Heart left ventricle (tissue), 16 donors: ENCODE results near the gene ZMAT1. TPM values are rescaled to one million over a fixed set of nuclear protein-coding genes. Genes with fewer than 3 reads are reported as not detected.

ENCODE experiments used
- ATAC-seq, 4 donors: fragments of 200-7000 bp; cut with Tn5 transposase; one replicate each; pipeline ENCODE4 v1.9.1; 2020 to 2022; ENCODE audit warnings: moderate library complexity in 4 of 4, mild to moderate bottlenecking in 3 of 4, moderate number of reproducible peaks in 1 of 4
- DNase-seq, 5 donors: peaks; one replicate each; pipeline ENCODE4 v3.0.0-alpha.2; 2020
- H3K27ac ChIP-seq, 12 donors: fragments of 200-600 bp; sonication (generic) in 4 of 12; one replicate each; pipeline versions ENCODE4 v1.5.0 to v1.8.0; 2016 to 2022; ENCODE audit warnings: mild to moderate bottlenecking in 2 of 12
- H3K27me3 ChIP-seq, 9 donors: fragments of 200-600 bp; sonication (generic) in 2 of 9; one replicate each; pipeline versions ENCODE4 v1.5.1 to v1.8.0; 2016 to 2022; ENCODE audit warnings: mild to moderate bottlenecking in 3 of 9
- H3K36me3 ChIP-seq, 9 donors: fragments of 200-600 bp; sonication (generic) in 2 of 9; one replicate each; pipeline versions ENCODE4 v1.5.0 to v1.8.0; 2018 to 2022; ENCODE audit warnings: mild to moderate bottlenecking in 2 of 9
- H3K4me1 ChIP-seq, 12 donors: fragments of 200-600 bp; sonication (generic) in 4 of 12; one replicate each; pipeline versions ENCODE4 v1.5.0 to v1.8.0; 2016 to 2022; ENCODE audit warnings: mild to moderate bottlenecking in 3 of 12
- H3K4me3 ChIP-seq, 12 donors: fragments of 200-600 bp; sonication (generic) in 4 of 12; one replicate each; pipeline versions ENCODE4 v1.5.0 to v1.8.0; 2017 to 2022; ENCODE audit warnings: mild to moderate bottlenecking in 9 of 12, moderate library complexity in 4 of 12
- H3K9me3 ChIP-seq, 12 donors: fragments of 200-600 bp; sonication (generic) in 4 of 12; one replicate each; pipeline versions ENCODE4 v1.5.0 to v1.8.0; 2016 to 2022; ENCODE audit warnings: mild to moderate bottlenecking in 1 of 12
- POLR2A ChIP-seq, 2 donors: fragments of 450-650 bp; IDR thresholded peaks; one replicate each; pipeline ENCODE4 v1.6.1; 2017; ENCODE audit warnings: antibody characterized with exemption in 2 of 2, mild to moderate bottlenecking in 2 of 2, moderate library complexity in 2 of 2
- WGBS, 4 donors: extraction: QIAGEN DNeasy Blood & Tissue Kit in 2 of 4; methylation state at CpG; one replicate each; pipeline versions ENCODE4 v1.1.5 to v1.1.7; 2013 to 2018; 5-methylcytosine and 5-hydroxymethylcytosine counted together
- intact Hi-C, 10 donors: fragments of 100-400 bp; cut with DNase I; formaldehyde crosslinking; loops; one replicate each; pipeline versions ENCODE4 v1.11.1 to v1.14.2; 2022
- polyA plus RNA-seq, 2 donors: library from polyadenylated mRNA; stranded (reverse); fragments of 200-250 nt; gene quantifications; one replicate each; pipeline ENCODE4 v1.2.3, GENCODE V29; 2013
- total RNA-seq, 9 donors: library from RNA; depleted of rRNA in 2 of 9; stranded (reverse); fragments of >200 nt in 2 of 9; fragmentation: NEBNext Ultra II Directional in 3 of 9; extraction: Animal tissue kit (Norgen Biotek cat#: 25700) in 3 of 9; gene quantifications; one replicate each; pipeline versions ENCODE4 v1.1.0 to v1.2.4, GENCODE V29; 2016 to 2023
- TF ChIP-seq, protein P1 (sequence below), 12 donors: fragments of 200-600 bp; sonication (generic) in 4 of 12; IDR thresholded peaks; one replicate each; pipeline versions ENCODE4 v1.5.0 to v1.8.0; 2018 to 2022; ENCODE audit warnings: antibody characterized with exemption in 12 of 12, mild to moderate bottlenecking in 5 of 12
- donor health status: ischemic (EF 13 %, LVEDD 7.1; RV severe dilation, severe dysfunction).
- donor health status: healthy with polysubstance abuse.
- donor health status: DM: no; HTN: yes; CAD: no.
- donor health status: DM: no; HTN: no; CAD: no.
- donor health status: ischemic (EF 25% LVEDD 6.9; RV normal size, moderate dysfunction).
- donor health status: ischemic (EF 25% LVEDD 5.7; RV mildly dilated, moderate dysfunction).
- donor health status: healthy.
- donor health status: DM: yes; HTN: yes; CAD: no.
- donor health status: ischemic (EF 35%, LVEDD 5.7; RV mildly dilated, moderate dysfunction).
- donor health status: nonischemic (EF 11% LVEDD 7.7; RV severe dilation, severe dysfunction).
- donor health status: DM: yes; HTN: yes; CAD: no.
- donor health status: PGD.
- donor health status: ischemic (EF 29% LVEDD 5.4; RV normal size, mild dysfunction).
- donor health status: nonischemic (EF 23%, LVEDD 6.1; RV moderate dilation, normal function).

The ZMAT1 gene
- total and polyA plus RNA-seq, 11 donors: 1.0 to 7.3 (median 5.3) TPM

DNA sequence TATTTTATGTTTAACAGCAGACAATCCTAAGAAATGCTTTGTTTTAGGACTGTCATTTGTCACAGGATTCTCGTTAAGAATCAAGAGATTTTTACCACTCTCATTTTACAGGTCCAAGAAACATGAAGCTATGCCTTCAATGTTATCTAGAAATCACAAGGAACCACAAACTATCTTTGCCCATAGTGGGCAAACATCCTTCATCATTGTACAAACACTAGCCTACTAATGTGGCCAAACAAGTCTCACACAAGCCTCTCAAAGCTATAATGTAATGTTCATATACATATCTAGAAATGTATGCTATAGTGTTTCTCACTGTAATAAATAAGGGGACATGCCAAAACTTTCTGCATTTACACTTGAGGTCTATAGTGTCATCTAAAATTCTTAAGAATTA is 26.8 kb downstream of the ZMAT1 start:
- no peak for DNase-seq
- Histone ChIP-seq H3K36me3 (peaks cover 0 to 23% (median 0%) of the 10 kb centered on the region in 9 donors), H3K4me3 (no peak overlapping the region), H3K4me1 (peaks cover 0 to 5% (median 0%) of the 10 kb centered on the region in 12 donors), H3K27me3 (no peaks in the 10 kb centered on the region), H3K27ac (no peak overlapping the region), H3K9me3 (peaks cover 0 to 29% (median 2%) of the 10 kb centered on the region in 12 donors)
- no peak for ATAC-seq
- intact Hi-C loops: loop anchor here in 1 of 10 donors (10.0 kb wide), 1 partner anchor 60 kb away; no protein-coding TSS in a partner anchor
- TF ChIP-seq, protein P1, sequence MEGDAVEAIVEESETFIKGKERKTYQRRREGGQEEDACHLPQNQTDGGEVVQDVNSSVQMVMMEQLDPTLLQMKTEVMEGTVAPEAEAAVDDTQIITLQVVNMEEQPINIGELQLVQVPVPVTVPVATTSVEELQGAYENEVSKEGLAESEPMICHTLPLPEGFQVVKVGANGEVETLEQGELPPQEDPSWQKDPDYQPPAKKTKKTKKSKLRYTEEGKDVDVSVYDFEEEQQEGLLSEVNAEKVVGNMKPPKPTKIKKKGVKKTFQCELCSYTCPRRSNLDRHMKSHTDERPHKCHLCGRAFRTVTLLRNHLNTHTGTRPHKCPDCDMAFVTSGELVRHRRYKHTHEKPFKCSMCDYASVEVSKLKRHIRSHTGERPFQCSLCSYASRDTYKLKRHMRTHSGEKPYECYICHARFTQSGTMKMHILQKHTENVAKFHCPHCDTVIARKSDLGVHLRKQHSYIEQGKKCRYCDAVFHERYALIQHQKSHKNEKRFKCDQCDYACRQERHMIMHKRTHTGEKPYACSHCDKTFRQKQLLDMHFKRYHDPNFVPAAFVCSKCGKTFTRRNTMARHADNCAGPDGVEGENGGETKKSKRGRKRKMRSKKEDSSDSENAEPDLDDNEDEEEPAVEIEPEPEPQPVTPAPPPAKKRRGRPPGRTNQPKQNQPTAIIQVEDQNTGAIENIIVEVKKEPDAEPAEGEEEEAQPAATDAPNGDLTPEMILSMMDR (IDR thresholded peaks at IDR 0.05): no peak
- no peak for TF ChIP-seq POLR2A (IDR thresholded peaks at IDR 0.05)
- WGBS, 4 donors: 83 to 100% (median 91%) methylated on average over 1 of the region's 1 CpG

Other genes starting within 250 kb of the ZMAT1 start
- gene TCEAL2, start 193.7 kb upstream of the ZMAT1 start, total RNA-seq: 1 to 10 TPM in 2 of 9 donors, under 1 TPM in 2, not detected in 5; 0.29 to 3.4 (median 1.1) TPM
- gene TCEAL2, start 193.7 kb upstream of the ZMAT1 start, polyA plus RNA-seq: under 1 TPM in 1 of 2 donors, not detected in 1; 0.53 TPM
- 1 to 10 TPM in 1 of 9 donors, not detected in 8; 1.2 TPM for gene TCEAL6, start 210.5 kb upstream of the ZMAT1 start, total RNA-seq
- not detected for gene TCEAL6, start 210.5 kb upstream of the ZMAT1 start, polyA plus RNA-seq
- 1 to 10 TPM in 4 of 9 donors, under 1 TPM in 5; 0.37 to 3.4 (median 0.87) TPM for gene BEX5, start 223.9 kb upstream of the ZMAT1 start, total RNA-seq
- gene BEX5, start 223.9 kb upstream of the ZMAT1 start, polyA plus RNA-seq: 1 to 10 TPM in 1 of 2 donors, under 1 TPM in 1; 0.15 to 2.2 TPM